MCF 10A (cell line): Measurements from ENCODE around the gene ZNF586. TPM values are rescaled to one million over a fixed set of nuclear protein-coding genes. Genes with fewer than 3 reads are reported as not detected.

Experiments used
- BruUV-seq: library from RNA; stranded (reverse); fragments of 400-500 nt; replicated peaks from 2 replicates; lab custom pipeline; 2021; lab: Mats Ljungman, UMichigan
- CTCF ChIA-PET: fragments of 300-600 bp; sonication (Branson Sonifier 250); formaldehyde crosslinking; extraction: SDS; loops from one replicate; lab custom pipeline; 2021; ENCODE audit warnings: antibody characterized with exemption, inconsistent platforms; lab: Yijun Ruan, JAX
- POLR2A ChIA-PET: fragments of 300-600, 350-650 bp; sonication (Branson Sonifier 250); formaldehyde crosslinking; extraction: SDS; loops from one replicate; lab custom pipeline; 2020; ENCODE audit warnings: antibody characterized with exemption, inconsistent platforms; lab: Yijun Ruan, JAX
- DNase-seq: peaks from one replicate; pipeline ENCODE4 v3.0.0-alpha.2; 2018; ENCODE audit not compliant: unreplicated experiment
- H3K27ac Mint-ChIP-seq: one replicate; pipeline ENCODE4 v1.8.0; 2022; ENCODE audit warnings: mild to moderate bottlenecking, low read depth, mixed read lengths; ENCODE audit not compliant: unreplicated experiment
- H3K27me3 Mint-ChIP-seq: one replicate; pipeline ENCODE4 v1.8.0; 2022; ENCODE audit warnings: mixed read lengths; ENCODE audit not compliant: insufficient read depth, unreplicated experiment
- H3K36me3 Mint-ChIP-seq: one replicate; pipeline ENCODE4 v1.8.0; 2022; ENCODE audit warnings: mild to moderate bottlenecking, moderate library complexity, mixed read lengths; ENCODE audit not compliant: insufficient read depth, unreplicated experiment
- H3K4me1 Mint-ChIP-seq: one replicate; pipeline ENCODE4 v1.8.0; 2022; ENCODE audit warnings: mixed read lengths; ENCODE audit not compliant: insufficient read depth, unreplicated experiment
- H3K4me3 Mint-ChIP-seq: one replicate; pipeline ENCODE4 v1.8.0; 2022; ENCODE audit warnings: mild to moderate bottlenecking, moderate library complexity, mixed read lengths; ENCODE audit not compliant: unreplicated experiment
- H3K9me3 Mint-ChIP-seq: one replicate; pipeline ENCODE4 v1.8.0; 2022; ENCODE audit warnings: mixed read lengths; ENCODE audit not compliant: unreplicated experiment
- CTCF ChIP-seq: fragments of 200-600 bp; IDR thresholded peaks from one replicate; pipeline ENCODE4 v1.8.0; 2022; ENCODE audit warnings: antibody characterized with exemption, mild to moderate bottlenecking; ENCODE audit not compliant: unreplicated experiment
- intact Hi-C: fragments of 100-400 bp; cut with micrococcal nuclease; formaldehyde crosslinking; loops from 2 replicates; pipeline ENCODE4 v1.14.1; 2022
- total RNA-seq: library from RNA; stranded (reverse); gene quantifications from 2 replicates; pipeline ENCODE4 v1.2.3, GENCODE V29; 2022

ZNF586 gene
- total RNA-seq, 1 experiment from 2014 or later: 13.4 TPM

DNA sequence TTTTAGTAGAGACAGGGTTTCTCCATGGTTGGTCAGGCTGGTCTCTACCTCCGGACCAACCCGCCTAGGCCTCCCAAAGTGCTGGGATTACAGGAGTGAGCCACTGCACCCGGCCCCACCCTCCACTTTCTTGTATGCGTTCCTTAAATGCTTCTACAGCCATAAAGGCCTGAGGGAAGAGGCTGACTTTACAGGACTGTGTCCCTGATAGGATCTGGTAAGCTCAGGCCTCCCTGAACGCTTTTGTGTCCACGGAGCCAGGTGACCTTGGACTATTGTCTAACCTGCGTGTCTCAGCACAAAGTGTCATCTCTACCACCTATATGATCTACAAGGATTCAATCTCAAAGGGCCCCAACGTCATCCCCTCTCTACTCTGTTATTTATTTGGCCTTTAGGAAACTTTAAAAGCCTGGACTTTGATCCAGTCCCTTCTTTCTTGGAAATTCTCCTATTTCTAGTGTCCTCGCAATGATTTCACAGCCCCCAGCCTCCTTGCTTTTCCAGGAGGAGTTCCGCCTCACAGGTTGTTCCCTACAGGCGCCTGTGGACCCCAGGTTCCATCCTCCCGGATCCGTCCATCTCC lies 44.5 kb downstream of the ZNF586 start:
- H3K27ac Mint-ChIP-seq: peak overlapping the region; percentile 55
- no TSS peak for BruUV-seq
- no peak for DNase-seq
- no peaks in the 10 kb centered on the region for H3K27me3 Mint-ChIP-seq
- peaks cover 40% of the 10 kb centered on the region for H3K36me3 Mint-ChIP-seq
- CTCF ChIA-PET: interaction anchor here (0.5 kb wide), 1 partner anchor 10 kb away, joined by 3 read pairs; no protein-coding TSS in a partner anchor
- H3K9me3 Mint-ChIP-seq: no peaks in the 10 kb centered on the region
- intact Hi-C loops: no loop called here
- POLR2A ChIA-PET: interaction anchor here (1.2 to 3.7 kb wide), 7 partner anchors 10 to 424 kb away, joined by 4 to 60 read pairs (median 6); partner anchors contain the start of genes ZNF211, ZNF548 and ZNF586
- H3K4me3 Mint-ChIP-seq: peak overlapping the region; percentile 96
- TF ChIP-seq CTCF: no peak
- H3K4me1 Mint-ChIP-seq: peaks cover 10% of the 10 kb centered on the region

DNA sequence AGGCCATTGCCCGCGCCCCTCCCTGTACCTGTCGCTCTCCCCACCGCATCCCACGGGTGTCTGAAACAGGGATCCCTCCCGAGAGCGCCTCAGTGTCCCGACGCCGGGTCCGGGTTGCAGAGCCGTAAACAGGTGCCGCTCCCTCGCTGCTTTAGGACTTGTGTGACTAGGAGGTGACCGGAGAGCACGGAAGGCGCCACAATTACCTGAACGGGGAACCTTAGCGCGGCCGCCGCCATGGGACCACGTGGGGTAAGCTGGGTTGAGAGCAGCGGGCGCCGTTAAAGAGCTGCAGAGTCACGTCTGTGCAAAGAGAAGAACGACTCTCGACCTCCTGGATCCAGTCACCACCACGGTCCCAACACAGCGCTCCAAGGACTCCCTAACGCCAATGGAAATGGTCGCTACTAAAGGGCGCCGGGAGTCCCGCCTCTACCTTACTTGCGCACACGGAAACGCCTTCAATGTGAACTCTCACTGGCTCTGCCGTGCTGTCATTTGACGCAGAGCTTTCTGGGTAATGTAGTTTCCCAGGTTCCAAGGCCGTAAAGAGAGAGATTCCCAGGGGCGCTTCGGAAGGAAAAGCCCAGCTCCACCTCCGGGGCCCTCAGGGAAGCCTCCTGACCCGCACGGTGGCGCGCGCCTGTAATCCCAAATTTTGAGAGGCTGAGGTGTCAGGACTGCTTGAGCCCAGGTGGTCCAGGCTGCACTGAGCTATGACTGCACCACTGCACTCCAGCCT lies 45.2 kb downstream of the ZNF586 start, which contains the start of gene ZNF552:
Gene ZNF552 (minus strand): TSS at position 409 of the 742 bp plus-strand sequence. CDS start 170 bp downstream, at position 239.
- peak within 1 kb of the TSS; percentile 55 for H3K27ac Mint-ChIP-seq
- BruUV-seq: TSS peak; percentile 60
- H3K4me3 Mint-ChIP-seq: peak within 1 kb of the TSS; percentile 96
- H3K36me3 Mint-ChIP-seq: peaks cover 36% of the 10 kb centered on the region
- peak; percentile 95 for DNase-seq
- ChIA-PET CTCF (interaction anchor here (0.5 to 1.2 kb wide), 3 partner anchors 11 to 409 kb away, joined by 3 read pairs; no protein-coding TSS in a partner anchor), POLR2A (interaction anchor here (0.6 to 3.7 kb wide), 18 partner anchors 10 to 565 kb away, joined by 3 to 60 read pairs (median 4); partner anchors contain the start of genes ZNF211, ZNF530, ZNF548 and ZNF551)
- TF ChIP-seq CTCF: no peak
- H3K27me3 Mint-ChIP-seq: no peaks in the 10 kb centered on the region
- intact Hi-C loops: loop anchor here (5.0 kb wide), 1 partner anchor 132 kb away; the partner anchor contains the start of gene ZNF551
- H3K9me3 Mint-ChIP-seq: no peaks in the 10 kb centered on the region
- H3K4me1 Mint-ChIP-seq: peaks cover 10% of the 10 kb centered on the region

- H3K27ac Mint-ChIP-seq: peak overlapping the region; percentile 55
- peaks cover 12% of the 10 kb centered on the region for H3K4me1 Mint-ChIP-seq
- H3K4me3 Mint-ChIP-seq: peak overlapping the region; percentile 96
- ChIA-PET POLR2A (interaction anchor here (0.6 to 3.7 kb wide), 17 partner anchors 11 to 564 kb away, joined by 3 to 60 read pairs (median 4); partner anchors contain the start of genes ZNF211, ZNF530, ZNF548 and ZNF551), CTCF (interaction anchor here (1.2 kb wide), 1 partner anchor 410 kb away, joined by 3 read pairs; no protein-coding TSS in a partner anchor)
- no peaks in the 10 kb centered on the region for H3K9me3 Mint-ChIP-seq
- H3K27me3 Mint-ChIP-seq: no peaks in the 10 kb centered on the region
- no peak for DNase-seq
- no TSS peak for BruUV-seq
- TF ChIP-seq CTCF: no peak
- intact Hi-C loops: loop anchor here (5.0 kb wide), 1 partner anchor 133 kb away; the partner anchor contains the start of gene ZNF551
- H3K36me3 Mint-ChIP-seq: peaks cover 36% of the 10 kb centered on the region
Measured at GRCh38 chr19:57815247-57816075, 46.0 kb downstream of the ZNF586 start.
